Measurements from ENCODE around the gene GGT6. TPM values are rescaled to one million over a fixed set of nuclear protein-coding genes. Genes with fewer than 3 reads are reported as not detected.
"Not testable (repeated sequence)": the region's sequence is repeated elsewhere in the genome, so short reads cannot be mapped to it uniquely, and the experiment has no call there.

GGT6 gene
- polyA plus RNA-seq, 2 donors, result 49.5 to 72.3 TPM

- Histone ChIP-seq H3K27me3 (ENCODE audit: control insufficient read depth in 1 of 2, insufficient read depth in 2 of 2, low read length in 2 of 2) (no peaks in the 10 kb centered on the region), H3K4me3 (ENCODE audit: low read depth in 1 of 2, low read length in 2 of 2) (no peak overlapping the region), H3K27ac (ENCODE audit: low read depth in 2 of 2, low read length in 1 of 2) (peak overlapping the region in 1 of 2 donors; percentile 71), H3K4me1 (ENCODE audit: control insufficient read depth in 2 of 2, insufficient read depth in 2 of 2, low read length in 1 of 2) (peaks cover 0 to 15% of the 10 kb centered on the region in 2 donors), H3K36me3 (ENCODE audit: control insufficient read depth in 2 of 2, insufficient read depth in 2 of 2, low read length in 1 of 2) (no peaks in the 10 kb centered on the region), H3K9me3 (ENCODE audit: control insufficient read depth in 2 of 2, insufficient read depth in 1 of 2, low read depth in 1 of 2, low read length in 1 of 2) (no peaks in the 10 kb centered on the region)
- WGBS, 2 donors, result 67 to 75% methylated on average over 13 of the region's 13 CpGs
Observed at GRCh38 chr17:4600563-4600962, 40.2 kb upstream of the GGT6 start.

- 30 to 39% methylated on average over 25 of the region's 25 CpGs for WGBS, 2 donors
- peaks cover 0 to 15% of the 10 kb centered on the region in 2 donors for H3K4me1 ChIP-seq (ENCODE audit: control insufficient read depth in 2 of 2, insufficient read depth in 2 of 2, low read length in 1 of 2)
- no peaks in the 10 kb centered on the region for H3K36me3 ChIP-seq (ENCODE audit: control insufficient read depth in 2 of 2, insufficient read depth in 2 of 2, low read length in 1 of 2)
- H3K4me3 ChIP-seq (ENCODE audit: low read depth in 1 of 2, low read length in 2 of 2), result no peak overlapping the region
- no peaks in the 10 kb centered on the region for H3K9me3 ChIP-seq (ENCODE audit: control insufficient read depth in 2 of 2, insufficient read depth in 1 of 2, low read depth in 1 of 2, low read length in 1 of 2)
- H3K27me3 ChIP-seq (ENCODE audit: control insufficient read depth in 1 of 2, insufficient read depth in 2 of 2, low read length in 2 of 2), result no peaks in the 10 kb centered on the region
- peak overlapping the region; percentile 71 to 81 for H3K27ac ChIP-seq (ENCODE audit: low read depth in 2 of 2, low read length in 1 of 2)
Observed at GRCh38 chr17:4599505-4600281, 39.3 kb upstream of the GGT6 start.

GRCh38 chr17:4598776-4599504 lies 38.6 kb upstream of the GGT6 start:
- Histone ChIP-seq H3K36me3 (ENCODE audit: control insufficient read depth in 2 of 2, insufficient read depth in 2 of 2, low read length in 1 of 2) (no peaks in the 10 kb centered on the region), H3K4me1 (ENCODE audit: control insufficient read depth in 2 of 2, insufficient read depth in 2 of 2, low read length in 1 of 2) (peaks cover 0 to 10% of the 10 kb centered on the region in 2 donors), H3K4me3 (ENCODE audit: low read depth in 1 of 2, low read length in 2 of 2) (no peak overlapping the region), H3K27me3 (ENCODE audit: control insufficient read depth in 1 of 2, insufficient read depth in 2 of 2, low read length in 2 of 2) (no peaks in the 10 kb centered on the region), H3K9me3 (ENCODE audit: control insufficient read depth in 2 of 2, insufficient read depth in 1 of 2, low read depth in 1 of 2, low read length in 1 of 2) (no peaks in the 10 kb centered on the region), H3K27ac (ENCODE audit: low read depth in 2 of 2, low read length in 1 of 2) (peak overlapping the region; percentile 59 to 88)
- WGBS, 2 donors, result 66% methylated on average over 20 of the region's 20 CpGs

GRCh38 chr17:4597975-4598374 lies 37.6 kb upstream of the GGT6 start:
- H3K4me3 ChIP-seq (ENCODE audit: low read depth in 1 of 2, low read length in 2 of 2), result no peak overlapping the region
- WGBS, 2 donors, result 78 to 84% methylated on average over 13 of the region's 13 CpGs
- peaks cover 0 to 10% of the 10 kb centered on the region in 2 donors for H3K4me1 ChIP-seq (ENCODE audit: control insufficient read depth in 2 of 2, insufficient read depth in 2 of 2, low read length in 1 of 2)
- peak overlapping the region; percentile 57 to 59 for H3K27ac ChIP-seq (ENCODE audit: low read depth in 2 of 2, low read length in 1 of 2)
- no peaks in the 10 kb centered on the region for H3K9me3 ChIP-seq (ENCODE audit: control insufficient read depth in 2 of 2, insufficient read depth in 1 of 2, low read depth in 1 of 2, low read length in 1 of 2)
- no peaks in the 10 kb centered on the region for H3K36me3 ChIP-seq (ENCODE audit: control insufficient read depth in 2 of 2, insufficient read depth in 2 of 2, low read length in 1 of 2)
- no peaks in the 10 kb centered on the region for H3K27me3 ChIP-seq (ENCODE audit: control insufficient read depth in 1 of 2, insufficient read depth in 2 of 2, low read length in 2 of 2)

- Histone ChIP-seq H3K9me3 (ENCODE audit: control insufficient read depth in 2 of 2, insufficient read depth in 1 of 2, low read depth in 1 of 2, low read length in 1 of 2) (no peaks in the 10 kb centered on the region), H3K27ac (ENCODE audit: low read depth in 2 of 2, low read length in 1 of 2) (no peak overlapping the region), H3K4me1 (ENCODE audit: control insufficient read depth in 2 of 2, insufficient read depth in 2 of 2, low read length in 1 of 2) (peaks cover 0 to 10% of the 10 kb centered on the region in 2 donors), H3K36me3 (ENCODE audit: control insufficient read depth in 2 of 2, insufficient read depth in 2 of 2, low read length in 1 of 2) (no peaks in the 10 kb centered on the region), H3K27me3 (ENCODE audit: control insufficient read depth in 1 of 2, insufficient read depth in 2 of 2, low read length in 2 of 2) (no peaks in the 10 kb centered on the region), H3K4me3 (ENCODE audit: low read depth in 1 of 2, low read length in 2 of 2) (no peak overlapping the region)
- 94 to 96% methylated on average over 36 of the region's 36 CpGs for WGBS, 2 donors
Observed at GRCh38 chr17:4596636-4597380, 36.4 kb upstream of the GGT6 start.

GRCh38 chr17:4595685-4596342 lies 35.4 kb upstream of the GGT6 start:
- not testable (repeated sequence) for H3K4me3 ChIP-seq (ENCODE audit: low read depth in 1 of 2, low read length in 2 of 2); H3K9me3 ChIP-seq (ENCODE audit: control insufficient read depth in 2 of 2, insufficient read depth in 1 of 2, low read depth in 1 of 2, low read length in 1 of 2); H3K4me1 ChIP-seq (ENCODE audit: control insufficient read depth in 2 of 2, insufficient read depth in 2 of 2, low read length in 1 of 2); H3K27ac ChIP-seq (ENCODE audit: low read depth in 2 of 2, low read length in 1 of 2); H3K27me3 ChIP-seq (ENCODE audit: control insufficient read depth in 1 of 2, insufficient read depth in 2 of 2, low read length in 2 of 2); H3K36me3 ChIP-seq (ENCODE audit: control insufficient read depth in 2 of 2, insufficient read depth in 2 of 2, low read length in 1 of 2)
- WGBS, 2 donors, result 87 to 90% methylated on average over 22 to 23 of the region's 23 CpGs

- no peak overlapping the region for H3K4me3 ChIP-seq (ENCODE audit: low read depth in 1 of 2, low read length in 2 of 2)
- no peaks in the 10 kb centered on the region for H3K27me3 ChIP-seq (ENCODE audit: control insufficient read depth in 1 of 2, insufficient read depth in 2 of 2, low read length in 2 of 2)
- H3K9me3 ChIP-seq (ENCODE audit: control insufficient read depth in 2 of 2, insufficient read depth in 1 of 2, low read depth in 1 of 2, low read length in 1 of 2), result no peaks in the 10 kb centered on the region
- no peak overlapping the region for H3K27ac ChIP-seq (ENCODE audit: low read depth in 2 of 2, low read length in 1 of 2)
- 40 to 56% methylated on average over 29 of the region's 29 CpGs for WGBS, 2 donors
- H3K4me1 ChIP-seq (ENCODE audit: control insufficient read depth in 2 of 2, insufficient read depth in 2 of 2, low read length in 1 of 2), result peaks cover 0 to 10% of the 10 kb centered on the region in 2 donors
- no peaks in the 10 kb centered on the region for H3K36me3 ChIP-seq (ENCODE audit: control insufficient read depth in 2 of 2, insufficient read depth in 2 of 2, low read length in 1 of 2)
Observed at GRCh38 chr17:4594931-4595684, 34.7 kb upstream of the GGT6 start.

GRCh38 chr17:4594406-4594805 lies 34.0 kb upstream of the GGT6 start:
- no peak overlapping the region for H3K27ac ChIP-seq (ENCODE audit: low read depth in 2 of 2, low read length in 1 of 2)
- no peaks in the 10 kb centered on the region for H3K36me3 ChIP-seq (ENCODE audit: control insufficient read depth in 2 of 2, insufficient read depth in 2 of 2, low read length in 1 of 2)
- 90% methylated on average over 7 of the region's 7 CpGs for WGBS, 2 donors
- no peaks in the 10 kb centered on the region for H3K27me3 ChIP-seq (ENCODE audit: control insufficient read depth in 1 of 2, insufficient read depth in 2 of 2, low read length in 2 of 2)
- no peak overlapping the region for H3K4me3 ChIP-seq (ENCODE audit: low read depth in 1 of 2, low read length in 2 of 2)
- H3K9me3 ChIP-seq (ENCODE audit: control insufficient read depth in 2 of 2, insufficient read depth in 1 of 2, low read depth in 1 of 2, low read length in 1 of 2), result no peaks in the 10 kb centered on the region
- H3K4me1 ChIP-seq (ENCODE audit: control insufficient read depth in 2 of 2, insufficient read depth in 2 of 2, low read length in 1 of 2), result peaks cover 0 to 5% of the 10 kb centered on the region in 2 donors

Measured in esophagus (tissue), 2 donors.